ENCODE results near the gene SLC17A7.

Gene SLC17A7

GRCh38 chr19:49451430-49452181, 10.3 kb upstream of the SLC17A7 start, which contains the start of gene PIH1D1 (continued):
- TF ChIP-seq ZBTB11 (tag by site-specific recombination; conservative IDR thresholded peaks at IDR 0.05; ENCODE audit: low read depth) (peak; percentile 98), WT1 (tag by site-specific recombination; IDR thresholded peaks at IDR 0.05) (no peak), ZNF292 (tag by site-specific recombination; IDR thresholded peaks at IDR 0.05; ENCODE audit: borderline replicate concordance, low read depth) (no peak), ZNF132 (tag by site-specific recombination; IDR thresholded peaks at IDR 0.05; ENCODE audit: borderline replicate concordance) (no peak), ZNF174 (tag by site-specific recombination; IDR thresholded peaks at IDR 0.05) (no peak), ZNF610 (tag by site-specific recombination; IDR thresholded peaks at IDR 0.05; ENCODE audit: borderline replicate concordance) (no peak; the same call in 1 of the 2 replicates), ZBTB8A (tag by site-specific recombination; IDR thresholded peaks at IDR 0.05) (0 out of 2 replicates have a peak, but pooled peaks have one; percentile 13), TSHZ1 (tag by site-specific recombination; IDR thresholded peaks at IDR 0.05; ENCODE audit: borderline replicate concordance) (no peak), KLF9 (tag by site-specific recombination; IDR thresholded peaks at IDR 0.05; ENCODE audit: low read depth) (peak; percentile 73), ZNF510 (tag by site-specific recombination; IDR thresholded peaks at IDR 0.05; ENCODE audit: insufficient replicate concordance) (no peak), TRIM28 (IDR thresholded peaks at IDR 0.05; ENCODE audit: borderline replicate concordance, low read length) (peak; percentile 61; the same call in 1 of the 2 replicates), KLF10 (tag by site-specific recombination; IDR thresholded peaks at IDR 0.05) (peak; percentile 34; the same call in 1 of the 2 replicates), ZNF280C (tag by site-specific recombination; IDR thresholded peaks at IDR 0.05) (no peak), ZIC2 (tag by site-specific recombination; IDR thresholded peaks at IDR 0.05) (no peak), SALL2 (tag by site-specific recombination; IDR thresholded peaks at IDR 0.05; ENCODE audit: borderline replicate concordance) (no peak), ZNF776 (tag by site-specific recombination; IDR thresholded peaks at IDR 0.05; ENCODE audit: borderline replicate concordance) (no peak), ZXDB (tag by site-specific recombination; IDR thresholded peaks at IDR 0.05) (peak; percentile 55), ZNF639 (tag by site-specific recombination; IDR thresholded peaks at IDR 0.05) (no peak), ZNF175 (tag by site-specific recombination; IDR thresholded peaks at IDR 0.05) (no peak), ZNF350 (tag by site-specific recombination; IDR thresholded peaks at IDR 0.05) (no peak), ZNF2 (tag by site-specific recombination; IDR thresholded peaks at IDR 0.05) (peak; percentile 72; the same call in 1 of the 2 replicates), ZNF521 (tag by site-specific recombination; IDR thresholded peaks at IDR 0.05) (no peak), ZSCAN23 (tag by site-specific recombination; IDR thresholded peaks at IDR 0.05) (no peak), SCRT1 (tag by site-specific recombination; IDR thresholded peaks at IDR 0.05; ENCODE audit: borderline replicate concordance) (0 out of 2 replicates have a peak, but pooled peaks have one; percentile 3), YY2 (tag by site-specific recombination; IDR thresholded peaks at IDR 0.05) (peak; percentile 47), SP7 (tag by site-specific recombination; IDR thresholded peaks at IDR 0.05) (0 out of 2 replicates have a peak, but pooled peaks have one; percentile 45), ZNF645 (tag by site-specific recombination; IDR thresholded peaks at IDR 0.05) (no peak), ZNF239 (tag by site-specific recombination; IDR thresholded peaks at IDR 0.05) (no peak; the same call in 1 of the 2 replicates)

All from HEK293 (cell line).